K562 (cell line): Measurements from ENCODE around the gene ZNF778. TPM values are rescaled to one million over a fixed set of nuclear protein-coding genes. Genes with fewer than 3 reads are reported as not detected.

ENCODE experiments used
- ADNP ChIP-seq: fragments of 200-800 bp; sonication (Bioruptor generic); IDR thresholded peaks from 2 replicates; pipeline ENCODE4 v1.6.1; 2016; ENCODE audit warnings: missing genetic modification characterization, missing compliant biosample characterization
- BACH1 ChIP-seq: fragments of 200-800 bp; sonication (Bioruptor generic); IDR thresholded peaks from 2 replicates; pipeline ENCODE4 v1.6.1; 2016; ENCODE audit warnings: missing genetic modification characterization, missing compliant biosample characterization
- BRF2 ChIP-seq: IDR thresholded peaks from 3 replicates; pipeline ENCODE4 v1.6.1; 2011; ENCODE audit warnings: borderline replicate concordance, mild to moderate bottlenecking; ENCODE audit not compliant: insufficient read length, insufficient read depth
- CBX5 ChIP-seq: IDR thresholded peaks from 2 replicates; pipeline ENCODE4 v1.6.1; 2014; ENCODE audit warnings: low read depth, borderline replicate concordance
- ETV1 ChIP-seq: fragments of 450-650 bp; conservative IDR thresholded peaks from 2 replicates; pipeline ENCODE4 v1.6.1; 2016; ENCODE audit warnings: missing genetic modification characterization, control low read depth, low read depth, missing compliant biosample characterization
- HES1 ChIP-seq: fragments of 450-650 bp; IDR thresholded peaks from 2 replicates; pipeline ENCODE4 v1.6.1; 2016; ENCODE audit warnings: low read depth, mild to moderate bottlenecking, moderate library complexity
- HIVEP1 ChIP-seq: fragments of 250-450 bp; sonication (Bioruptor Pico); IDR thresholded peaks from 2 replicates; pipeline ENCODE4 v1.4.0; 2020; ENCODE audit warnings: mild to moderate bottlenecking
- ILF3 ChIP-seq: fragments of 450-650 bp; IDR thresholded peaks from 2 replicates; pipeline ENCODE4 v1.6.1; 2018; ENCODE audit warnings: antibody characterized with exemption, mild to moderate bottlenecking, moderate library complexity, borderline replicate concordance
- MAX ChIP-seq: sonication (generic); formaldehyde crosslinking; IDR thresholded peaks from 2 replicates; pipeline ENCODE4 v1.9.0; 2022; ENCODE audit warnings: mild to moderate bottlenecking, missing genetic modification reagents
- MLLT1 ChIP-seq, 2 experiments: fragments of 450-650 bp; IDR thresholded peaks; 2 replicates each; pipeline ENCODE4 v1.6.1; 2016
- MNT ChIP-seq, 2 experiments: fragments of 450-650 bp; conservative IDR thresholded peaks; 2 replicates each; pipeline ENCODE4 v1.6.1; 2017; ENCODE audit warnings: mild to moderate bottlenecking in 2 of 2, moderate library complexity in 2 of 2
- POLR2B ChIP-seq: fragments of 450-650 bp; IDR thresholded peaks from 2 replicates; pipeline ENCODE4 v1.6.1; 2018; ENCODE audit warnings: low read depth; ENCODE audit not compliant: partially characterized antibody
- PPARD ChIP-seq: fragments of 250-450 bp; sonication (Bioruptor Pico); IDR thresholded peaks from 2 replicates; pipeline ENCODE4 v1.8.0; 2022; ENCODE audit warnings: inconsistent platforms, mild to moderate bottlenecking, moderate library complexity
- RCOR1 ChIP-seq, 2 experiments: IDR thresholded peaks; 2 replicates each; pipeline ENCODE4 v1.6.1; 2012; ENCODE audit warnings: low read depth in 2 of 2, low read length in 2 of 2, borderline replicate concordance in 1 of 2, improper control_type of control experiment in 1 of 2
- SFPQ ChIP-seq: fragments of 200-400 bp; formaldehyde crosslinking; IDR thresholded peaks from 2 replicates; pipeline ENCODE4 v1.6.1; 2017; ENCODE audit warnings: mild to moderate bottlenecking, low read depth, low read length, moderate library complexity
- TFAM ChIP-seq: fragments of 250-450 bp; sonication (Bioruptor Pico); conservative IDR thresholded peaks from 2 replicates; pipeline ENCODE4 v1.5.0; 2021; ENCODE audit warnings: mild to moderate bottlenecking, moderate library complexity
- WHSC1 ChIP-seq: IDR thresholded peaks from one replicate; pipeline ENCODE4 v1.6.1; 2012; ENCODE audit warnings: low read length, control low read depth, inconsistent platforms
- ZNF143 ChIP-seq: sonication (generic); formaldehyde crosslinking; IDR thresholded peaks from 2 replicates; pipeline ENCODE4 v1.9.0; 2022; ENCODE audit warnings: mild to moderate bottlenecking, missing genetic modification reagents
- ZNF175 ChIP-seq: fragments of 200-800 bp; sonication (Bioruptor generic); IDR thresholded peaks from 2 replicates; pipeline ENCODE4 v1.6.1; 2016; ENCODE audit warnings: low read depth, mild to moderate bottlenecking, missing genetic modification characterization, missing compliant biosample characterization
- polyA plus RNA-seq, 8 experiments: library from polyadenylated mRNA; depleted of rRNA in 4 of 8; stranded (reverse) in 5 of 8; unstranded in 3 of 8; fragments of >200 nt; fragmentation: Nextera tagmentation in 2 of 8; fragmentation: Illumina TruSeq in 1 of 8; extraction: Ambion mirVana in 2 of 8; extraction: Trizol in 1 of 8; gene quantifications; 2 replicates each; pipeline versions ENCODE4 v1.2.1 to v1.2.3, GENCODE V29; 2011 to 2014; ENCODE audit warnings: inconsistent platforms in 1 of 8, missing spikeins in 1 of 8
- total RNA-seq, 7 experiments: library from RNA; depleted of rRNA in 6 of 7; stranded (reverse); fragments of >200 nt in 6 of 7; fragmentation: Illumina TruSeq in 2 of 7; extraction: Trizol in 2 of 7; gene quantifications; 2 replicates each; pipeline versions ENCODE4 v1.2.1 to v1.2.3, GENCODE V29; 2011 to 2021; ENCODE audit warnings: low replicate concordance in 1 of 7
- TF ChIP-seq, protein P1 (sequence below): fragments of 250-450 bp; sonication (Bioruptor Pico); IDR thresholded peaks from 2 replicates; pipeline ENCODE4 v1.6.1; 2021; ENCODE audit warnings: mild to moderate bottlenecking

The ZNF778 gene
- total and polyA plus RNA-seq, 9 of the 15 experiments (the other 6 are each of a cell fraction or from before 2014, with no cell fraction given), result 0.70 to 60.6 (median 7.5) TPM

GRCh38 chr16:89187032-89187769 is 30.3 kb upstream of the ZNF778 start (continued):
- no peak for TF ChIP-seq MNT (conservative IDR thresholded peaks at IDR 0.05)
- no peak for TF ChIP-seq CBX5
- no peak for TF ChIP-seq POLR2B
- no peak for TF ChIP-seq HES1
- no peak for TF ChIP-seq SFPQ
- peak; percentile 61 for TF ChIP-seq MAX (CRISPR knock-in tag)
- TF ChIP-seq HIVEP1 (CRISPR knock-in tag), result no peak
- TF ChIP-seq, protein P1, sequence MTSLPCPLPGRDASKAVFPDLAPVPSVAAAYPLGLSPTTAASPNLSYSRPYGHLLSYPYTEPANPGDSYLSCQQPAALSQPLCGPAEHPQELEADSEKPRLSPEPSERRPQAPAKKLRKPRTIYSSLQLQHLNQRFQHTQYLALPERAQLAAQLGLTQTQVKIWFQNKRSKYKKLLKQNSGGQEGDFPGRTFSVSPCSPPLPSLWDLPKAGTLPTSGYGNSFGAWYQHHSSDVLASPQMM (CRISPR knock-in tag), result no peak
- TF ChIP-seq ILF3, result no peak
- TF ChIP-seq PPARD (CRISPR knock-in tag), result no peak
- no peak for TF ChIP-seq MLLT1 (IDR thresholded peaks at IDR 0.05)
- peak; percentile 56 for TF ChIP-seq ADNP (tag)
- no peak for TF ChIP-seq WHSC1
- no peak for TF ChIP-seq ETV1
- no peak for TF ChIP-seq ZNF143 (CRISPR knock-in tag)
- no peak for TF ChIP-seq ZNF175 (CRISPR knock-in tag)
- TF ChIP-seq BACH1 (tag), result no peak
- no peak for TF ChIP-seq TFAM (CRISPR knock-in tag)
- TF ChIP-seq RCOR1 (IDR thresholded peaks at IDR 0.05; ENCODE audit: borderline replicate concordance in 1 of 2, low read depth in 2 of 2, low read length in 2 of 2), result 0 out of 4 replicates have a peak, but pooled peaks of 1 of the 2 experiments have one; percentile 7
- no peak for TF ChIP-seq BRF2
